DLD1 (cell line): ENCODE results near the gene XKRX.

Experiments
- in situ Hi-C: cut with HindIII; loops from 2 replicates; pipeline ENCODE4 v1.10.0; 2017; ENCODE audit warnings: low sequenced_read_pairs

Gene XKRX

GRCh38 chrX:100928660-100929613, at the start of gene XKRX:
XKRX (minus strand) TSS chrX:100928917; CDS start chrX:100928304, 613 bp downstream.
- in situ Hi-C loops = no loop called here

GRCh38 chrX:100976211-100976610, 47.5 kb upstream of the XKRX start:
- in situ Hi-C loops = no loop called here

GRCh38 chrX:100975212-100975611, 46.5 kb upstream of the XKRX start:
- in situ Hi-C loops = no loop called here

GRCh38 chrX:100973411-100973810, 44.7 kb upstream of the XKRX start:
- in situ Hi-C loops = no loop called here

GRCh38 chrX:100969936-100970335, 41.2 kb upstream of the XKRX start:
- in situ Hi-C loops = no loop called here

- in situ Hi-C loops = no loop called here
Observed at GRCh38 chrX:100969408-100969807, 40.7 kb upstream of the XKRX start, which contains the start of gene ARL13A. ARL13A (plus strand) TSS chrX:100969708; CDS start chrX:100973690, 3,982 bp downstream.

- in situ Hi-C loops = no loop called here
Observed at GRCh38 chrX:100964362-100964761, 35.6 kb upstream of the XKRX start.

GRCh38 chrX:100962811-100963210, 34.1 kb upstream of the XKRX start:
- in situ Hi-C loops = no loop called here

- in situ Hi-C loops = no loop called here
Observed at GRCh38 chrX:100948557-100948956, 19.8 kb upstream of the XKRX start.

GRCh38 chrX:100946299-100946927, 17.7 kb upstream of the XKRX start:
- in situ Hi-C loops = no loop called here

GRCh38 chrX:100944601-100945000, 15.9 kb upstream of the XKRX start:
- in situ Hi-C loops = no loop called here

GRCh38 chrX:100939333-100939732, 10.6 kb upstream of the XKRX start:
- in situ Hi-C loops = no loop called here

GRCh38 chrX:100935767-100936166, 7.0 kb upstream of the XKRX start:
- in situ Hi-C loops = no loop called here

GRCh38 chrX:100931925-100932285, 3.2 kb upstream of the XKRX start:
- in situ Hi-C loops = no loop called here

GRCh38 chrX:100931218-100931924, 2.7 kb upstream of the XKRX start:
- in situ Hi-C loops = no loop called here

GRCh38 chrX:100926453-100926852, 2.3 kb downstream of the XKRX start:
- in situ Hi-C loops = no loop called here

- in situ Hi-C loops = no loop called here
Observed at GRCh38 chrX:100924375-100924774, 4.3 kb downstream of the XKRX start.

- in situ Hi-C loops = no loop called here
Observed at GRCh38 chrX:100915562-100915961, 13.2 kb downstream of the XKRX start.

GRCh38 chrX:100913111-100913510, 15.6 kb downstream of the XKRX start:
- in situ Hi-C loops = no loop called here

GRCh38 chrX:100911731-100912130, 17.0 kb downstream of the XKRX start:
- in situ Hi-C loops = no loop called here

GRCh38 chrX:100905620-100906019, 23.1 kb downstream of the XKRX start:
- in situ Hi-C loops = no loop called here
